Type B pancreatic cell (in vitro differentiated cells): ENCODE results near the gene HAUS6. TPM values are rescaled to one million over a fixed set of nuclear protein-coding genes. Genes with fewer than 3 reads are reported as not detected.
"Not testable (repeated sequence)": the region's sequence is repeated elsewhere in the genome, so short reads cannot be mapped to it uniquely, and the experiment has no call there.

ENCODE experiments used
- DNase-seq: peaks from one replicate; pipeline ENCODE4 v3.0.0; 2021; ENCODE audit warnings: mixed read lengths; ENCODE audit not compliant: unreplicated experiment; ENCODE audit errors: extremely low spot score
- H3K27ac Mint-ChIP-seq: 2 replicates; pipeline ENCODE4 v1.8.0; 2021; ENCODE audit warnings: mild to moderate bottlenecking, mixed read lengths
- H3K27me3 Mint-ChIP-seq: 2 replicates; pipeline ENCODE4 v1.8.0; 2021; ENCODE audit warnings: mixed read lengths
- H3K36me3 Mint-ChIP-seq: 2 replicates; pipeline ENCODE4 v1.8.0; 2021; ENCODE audit warnings: mixed read lengths
- H3K4me1 Mint-ChIP-seq: one replicate; pipeline ENCODE4 v1.8.0; 2021; ENCODE audit warnings: mixed read lengths; ENCODE audit not compliant: unreplicated experiment
- H3K4me3 Mint-ChIP-seq: 2 replicates; pipeline ENCODE4 v1.8.0; 2021; ENCODE audit warnings: mild to moderate bottlenecking, mixed read lengths
- H3K9me3 Mint-ChIP-seq: 2 replicates; pipeline ENCODE4 v1.8.0; 2021; ENCODE audit warnings: mixed read lengths
- total RNA-seq: library from RNA; stranded (reverse); gene quantifications from 2 replicates; pipeline ENCODE4 v1.2.1, GENCODE V29; 2021; ENCODE audit warnings: low replicate concordance
- TF ChIP-seq, protein P1 (sequence below): fragments of 200-600 bp; sonication (generic); conservative IDR thresholded peaks from 2 replicates; pipeline ENCODE4 v1.5.0; 2021; ENCODE audit warnings: antibody characterized with exemption, mild to moderate bottlenecking

Gene HAUS6
- total RNA-seq, 1 donor from 2014 or later: 20.7 TPM

DNA sequence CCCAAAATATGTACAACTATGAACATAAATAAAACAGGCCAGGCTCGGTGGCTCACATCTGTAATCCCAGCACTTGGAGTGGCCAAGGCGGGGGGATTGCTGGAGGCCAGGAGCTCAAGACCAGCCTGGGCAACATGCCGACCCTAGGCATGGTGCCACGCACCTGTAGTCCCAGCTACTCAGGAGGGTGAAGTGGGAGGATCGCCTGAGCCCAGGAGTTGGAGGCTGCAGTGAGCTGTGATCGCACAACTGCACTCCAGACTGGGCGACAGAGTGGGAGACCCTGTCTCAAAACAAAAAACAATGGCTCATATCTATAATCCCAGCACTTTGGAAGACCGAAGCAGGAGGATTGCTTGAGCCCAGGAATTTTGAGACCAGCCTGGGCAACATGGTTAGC, 1.5 kb downstream of the HAUS6 start:
- Mint-ChIP-seq H3K27me3 (no peaks in the 10 kb centered on the region), H3K9me3 (no peaks in the 10 kb centered on the region), H3K4me1 (peaks cover 20% of the 10 kb centered on the region), H3K27ac (no peak overlapping the region), H3K36me3 (peaks cover 5% of the 10 kb centered on the region), H3K4me3 (peak overlapping the region; percentile 97)
- TF ChIP-seq, protein P1, sequence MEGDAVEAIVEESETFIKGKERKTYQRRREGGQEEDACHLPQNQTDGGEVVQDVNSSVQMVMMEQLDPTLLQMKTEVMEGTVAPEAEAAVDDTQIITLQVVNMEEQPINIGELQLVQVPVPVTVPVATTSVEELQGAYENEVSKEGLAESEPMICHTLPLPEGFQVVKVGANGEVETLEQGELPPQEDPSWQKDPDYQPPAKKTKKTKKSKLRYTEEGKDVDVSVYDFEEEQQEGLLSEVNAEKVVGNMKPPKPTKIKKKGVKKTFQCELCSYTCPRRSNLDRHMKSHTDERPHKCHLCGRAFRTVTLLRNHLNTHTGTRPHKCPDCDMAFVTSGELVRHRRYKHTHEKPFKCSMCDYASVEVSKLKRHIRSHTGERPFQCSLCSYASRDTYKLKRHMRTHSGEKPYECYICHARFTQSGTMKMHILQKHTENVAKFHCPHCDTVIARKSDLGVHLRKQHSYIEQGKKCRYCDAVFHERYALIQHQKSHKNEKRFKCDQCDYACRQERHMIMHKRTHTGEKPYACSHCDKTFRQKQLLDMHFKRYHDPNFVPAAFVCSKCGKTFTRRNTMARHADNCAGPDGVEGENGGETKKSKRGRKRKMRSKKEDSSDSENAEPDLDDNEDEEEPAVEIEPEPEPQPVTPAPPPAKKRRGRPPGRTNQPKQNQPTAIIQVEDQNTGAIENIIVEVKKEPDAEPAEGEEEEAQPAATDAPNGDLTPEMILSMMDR: no peak
- no peak for DNase-seq

DNA sequence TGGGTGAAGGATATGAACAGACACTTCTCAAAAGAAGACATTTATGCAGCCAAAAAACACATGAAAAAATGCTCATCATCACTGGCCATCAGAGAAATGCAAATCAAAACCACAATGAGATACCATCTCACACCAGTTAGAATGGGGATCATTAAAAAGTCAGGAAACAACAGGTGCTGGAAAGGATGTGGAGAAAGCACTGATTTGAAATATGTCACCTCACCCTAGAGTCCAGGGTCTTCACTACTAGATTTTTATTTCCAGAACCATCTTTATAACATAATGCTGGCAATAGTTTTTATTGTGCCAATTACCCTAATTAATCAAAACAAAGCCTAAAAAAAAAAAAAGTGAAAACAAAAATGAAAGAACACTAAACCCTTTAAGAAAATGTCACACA, 5.3 kb downstream of the HAUS6 start:
- DNase-seq, H3K4me3 Mint-ChIP-seq, H3K27me3 Mint-ChIP-seq, H3K27ac Mint-ChIP-seq, H3K9me3 Mint-ChIP-seq: not testable (repeated sequence)
- Mint-ChIP-seq H3K4me1 (peaks cover 10% of the 10 kb centered on the region), H3K36me3 (peaks cover 13% of the 10 kb centered on the region)

DNA sequence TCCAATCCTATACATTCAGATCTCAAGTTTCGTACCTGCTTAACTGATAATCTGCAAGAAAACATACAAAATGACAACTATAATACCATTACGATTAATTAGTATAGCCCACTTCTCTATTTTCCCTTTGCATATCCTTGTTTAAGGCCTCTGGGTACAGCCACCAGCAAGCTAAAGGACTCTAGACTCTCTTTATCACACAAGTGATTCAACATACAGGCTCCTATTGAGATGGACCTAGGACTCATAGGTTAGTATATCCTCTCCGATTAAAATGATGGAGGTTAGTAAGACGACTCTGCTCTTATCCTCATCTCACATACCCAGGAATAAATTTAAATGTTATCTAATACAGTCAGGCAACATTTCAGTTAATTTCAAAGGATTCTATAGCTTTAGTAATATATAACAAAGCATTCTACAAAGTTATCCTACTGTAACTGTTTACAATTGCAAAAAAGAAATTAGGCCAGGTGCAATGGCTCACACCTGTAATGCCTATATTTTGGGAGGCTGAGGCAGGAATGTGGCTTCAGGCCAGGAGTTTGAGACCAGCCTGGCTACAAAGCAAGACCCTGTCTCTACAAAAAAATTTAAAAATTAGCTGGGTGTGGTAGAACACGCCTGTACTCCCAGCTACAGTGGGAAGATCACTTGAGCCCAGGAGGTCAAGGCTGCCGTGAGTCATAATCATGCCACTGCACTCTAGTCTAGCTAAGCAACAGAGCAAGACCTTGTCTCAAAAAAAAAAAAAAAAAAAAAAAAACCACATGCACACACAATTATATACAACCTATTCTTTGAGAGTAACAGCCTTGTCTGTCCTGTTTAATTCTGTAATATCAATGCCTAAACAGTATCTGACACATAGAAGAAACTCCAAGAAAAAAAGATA, 15.4 kb downstream of the HAUS6 start:
- H3K27me3 Mint-ChIP-seq: no peaks in the 10 kb centered on the region
- no peak for DNase-seq
- H3K4me3 Mint-ChIP-seq: no peak overlapping the region
- H3K36me3 Mint-ChIP-seq: peaks cover 10% of the 10 kb centered on the region
- H3K4me1 Mint-ChIP-seq: no peaks in the 10 kb centered on the region
- no peaks in the 10 kb centered on the region for H3K9me3 Mint-ChIP-seq
- peak overlapping the region; percentile 29 for H3K27ac Mint-ChIP-seq
- TF ChIP-seq, protein P1: no peak

DNA sequence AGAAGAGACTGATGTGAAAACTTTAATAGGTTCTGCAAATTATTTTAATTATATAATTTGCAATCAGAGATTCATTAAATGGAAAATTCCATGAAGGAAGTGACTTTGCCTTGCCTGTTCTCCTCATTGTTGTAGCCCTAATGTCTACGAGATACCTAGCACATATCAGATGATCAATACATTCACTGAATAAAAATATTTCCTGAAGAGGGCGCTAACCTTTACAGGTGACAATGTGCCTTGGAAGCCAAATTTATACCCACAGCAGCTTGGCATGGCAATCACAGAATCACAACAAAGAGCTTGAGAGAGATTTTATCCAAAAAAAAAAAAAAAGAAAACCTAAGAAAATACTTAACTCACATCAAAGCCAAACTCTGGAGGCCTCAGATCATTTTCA, 17.4 kb downstream of the HAUS6 start:
- Mint-ChIP-seq H3K4me3 (no peak overlapping the region), H3K27ac (no peak overlapping the region), H3K27me3 (no peaks in the 10 kb centered on the region), H3K9me3 (no peaks in the 10 kb centered on the region), H3K4me1 (no peaks in the 10 kb centered on the region), H3K36me3 (peaks cover 16% of the 10 kb centered on the region)
- TF ChIP-seq, protein P1: peak; percentile 62
- DNase-seq: no peak

DNA sequence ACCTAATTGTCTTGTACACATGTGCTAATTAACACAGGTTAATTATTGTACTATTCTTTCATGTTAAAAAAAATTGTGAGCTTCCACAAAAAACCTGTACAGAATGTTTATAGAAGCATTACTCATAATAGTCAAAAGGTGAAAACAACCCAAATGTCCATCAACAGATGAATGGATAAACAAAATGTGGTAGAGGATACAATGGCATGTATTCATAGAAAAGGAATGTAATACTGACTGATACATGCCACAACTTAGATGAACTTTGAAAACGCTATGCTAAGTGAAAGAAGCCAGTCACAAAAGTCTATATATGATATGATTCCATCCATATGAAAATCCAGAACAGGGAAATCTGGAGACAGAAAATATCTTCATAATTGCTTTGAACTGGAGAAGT, 27.9 kb downstream of the HAUS6 start:
- Mint-ChIP-seq H3K27ac (no peak overlapping the region), H3K27me3 (no peaks in the 10 kb centered on the region), H3K36me3 (peaks cover 35% of the 10 kb centered on the region), H3K4me3 (no peak overlapping the region), H3K4me1 (no peaks in the 10 kb centered on the region), H3K9me3 (no peaks in the 10 kb centered on the region)
- TF ChIP-seq, protein P1: no peak
- no peak for DNase-seq

DNA sequence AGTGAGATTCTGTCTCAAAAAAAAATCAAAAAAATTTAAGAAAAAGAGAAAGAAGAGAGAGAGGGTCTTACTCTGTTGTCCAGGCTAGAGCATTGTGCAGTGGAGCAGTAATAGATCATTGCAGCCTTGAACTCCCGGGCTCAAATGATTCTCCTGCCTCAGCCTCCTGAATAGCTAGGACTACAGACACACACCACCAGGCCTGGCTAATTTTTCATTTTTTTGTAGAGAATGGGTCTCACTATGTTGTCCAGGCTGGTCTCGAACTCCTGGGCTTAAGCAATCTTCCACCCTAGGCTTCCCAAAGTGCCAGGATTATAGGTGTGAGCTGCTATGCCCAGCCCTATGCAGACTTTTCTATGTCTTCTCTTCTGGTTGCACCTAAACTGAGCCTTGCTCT, 28.5 kb downstream of the HAUS6 start:
- no peak for DNase-seq
- Mint-ChIP-seq H3K9me3 (no peaks in the 10 kb centered on the region), H3K4me1 (no peaks in the 10 kb centered on the region), H3K4me3 (no peak overlapping the region), H3K36me3 (peaks cover 36% of the 10 kb centered on the region), H3K27me3 (no peaks in the 10 kb centered on the region), H3K27ac (no peak overlapping the region)
- TF ChIP-seq, protein P1: no peak
